Kidney epithelial cell (primary cell): Measurements from ENCODE around the gene AHSG. TPM values are rescaled to one million over a fixed set of nuclear protein-coding genes. Genes with fewer than 3 reads are reported as not detected.
"Not testable (repeated sequence)": the region's sequence is repeated elsewhere in the genome, so short reads cannot be mapped to it uniquely, and the experiment has no call there.

ENCODE experiments used
- DNase-seq: peaks from one replicate; pipeline ENCODE4 v3.0.0-alpha.2; 2010; ENCODE audit warnings: low read depth
- H3K27me3 ChIP-seq: 2 replicates; pipeline ENCODE4 v1.6.0; 2011; ENCODE audit warnings: low read length; ENCODE audit not compliant: control insufficient read depth, insufficient read depth
- H3K36me3 ChIP-seq: 2 replicates; pipeline ENCODE4 v1.5.1; 2011; ENCODE audit warnings: low read length; ENCODE audit not compliant: control insufficient read depth, insufficient read depth
- H3K4me3 ChIP-seq: 2 replicates; pipeline ENCODE4 v1.5.1; 2011; ENCODE audit warnings: low read depth, mild to moderate bottlenecking, control low read depth, low read length
- CTCF ChIP-seq: IDR thresholded peaks from 2 replicates; pipeline ENCODE4 v1.5.1; 2011; ENCODE audit warnings: mild to moderate bottlenecking, moderate library complexity, low read length, control low read depth, inconsistent platforms; ENCODE audit not compliant: insufficient read depth, poor library complexity, severe bottlenecking
- total RNA-seq: library from RNA; depleted of rRNA; stranded (reverse); fragments of >200 nt; gene quantifications from 2 replicates; pipeline ENCODE4 v1.2.3, GENCODE V29; 2015

The AHSG gene
- total RNA-seq, 1 donor from 2014 or later = not detected

- DNase-seq = no peak
- Histone ChIP-seq H3K27me3 (no peaks in the 10 kb centered on the region), H3K36me3 (no peaks in the 10 kb centered on the region), H3K4me3 (no peak overlapping the region)
- TF ChIP-seq CTCF = no peak
These were observed 15.1 kb downstream of the AHSG start for GRCh38 chr3:186627852-186628414.

DNA sequence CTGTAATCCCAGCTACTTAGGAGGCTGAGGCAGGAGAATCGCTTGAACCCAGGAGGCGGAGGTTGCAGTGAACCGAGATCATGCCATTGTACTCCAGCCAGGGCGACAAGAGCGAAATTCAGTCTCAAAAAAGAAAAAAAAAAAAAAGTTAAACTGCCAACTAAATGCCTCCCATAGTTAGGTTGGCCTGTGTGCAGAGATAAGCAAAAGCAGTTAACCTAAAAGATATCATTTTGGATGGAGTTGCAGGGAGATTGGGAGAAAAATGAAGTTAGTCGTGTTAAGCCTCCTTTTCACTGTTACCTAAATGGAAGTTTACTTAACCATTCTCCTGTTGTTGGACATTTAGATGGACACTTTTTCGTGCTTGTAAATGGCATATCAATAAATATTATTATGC lies 15.9 kb downstream of the AHSG start:
- no peaks in the 10 kb centered on the region for H3K27me3 ChIP-seq
- TF ChIP-seq CTCF = no peak
- DNase-seq = no peak
- no peaks in the 10 kb centered on the region for H3K36me3 ChIP-seq
- no peak overlapping the region for H3K4me3 ChIP-seq

DNA sequence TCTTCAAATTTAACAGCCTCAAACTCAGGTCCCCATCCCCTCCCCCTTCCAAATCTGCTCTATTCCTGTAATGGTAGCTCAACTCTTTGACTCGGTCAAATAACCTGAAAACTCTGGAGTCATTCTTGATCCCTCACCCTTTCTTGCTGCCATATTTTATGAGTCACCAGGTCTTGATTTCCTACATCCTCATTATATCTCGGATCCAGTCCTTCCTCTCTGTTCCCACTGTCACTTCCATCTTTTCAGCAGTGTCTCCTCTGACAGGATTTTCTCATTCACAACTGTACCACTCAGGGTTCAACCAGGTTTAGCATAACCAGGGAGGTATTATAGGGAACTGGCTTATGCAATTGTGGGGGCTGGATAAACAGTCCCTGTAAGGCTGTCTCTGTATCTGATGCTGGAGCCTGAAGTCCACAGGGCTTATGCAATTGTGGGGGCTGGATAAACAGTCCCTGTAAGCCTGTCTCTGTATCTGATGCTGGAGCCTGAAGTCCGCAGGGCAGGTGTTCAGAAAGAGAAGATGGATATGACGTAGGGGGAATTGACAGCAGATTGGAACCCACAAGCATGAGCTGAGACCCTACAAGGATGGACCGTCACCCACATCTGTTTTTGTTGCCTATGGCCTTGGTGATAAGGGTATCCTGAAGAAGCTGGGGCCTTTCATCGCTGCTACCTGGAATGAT lies 18.2 kb downstream of the AHSG start:
- Histone ChIP-seq H3K36me3 (no peaks in the 10 kb centered on the region), H3K27me3 (no peaks in the 10 kb centered on the region), H3K4me3 (no peak overlapping the region)
- TF ChIP-seq CTCF = no peak
- no peak for DNase-seq

DNA sequence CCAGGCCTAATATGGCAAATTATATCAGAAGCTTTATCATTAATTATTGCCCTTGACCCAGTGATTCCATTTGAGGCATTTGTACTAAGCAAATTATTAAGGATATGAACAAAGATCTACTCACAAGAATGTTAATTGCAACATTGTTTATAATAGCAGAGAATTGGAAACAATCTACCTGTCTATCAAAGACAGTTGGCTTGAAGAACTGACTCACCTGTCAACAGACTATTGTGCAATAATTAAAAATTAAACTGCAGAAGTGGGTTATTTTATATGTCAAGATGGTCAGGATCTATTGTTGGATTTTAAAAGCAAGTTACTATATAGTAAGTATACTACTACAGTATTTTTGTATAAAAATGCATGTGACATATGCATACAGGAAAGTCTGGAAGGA lies 20.6 kb downstream of the AHSG start:
- no peak overlapping the region for H3K4me3 ChIP-seq
- TF ChIP-seq CTCF = no peak
- H3K27me3 ChIP-seq = no peaks in the 10 kb centered on the region
- DNase-seq = no peak
- H3K36me3 ChIP-seq = no peaks in the 10 kb centered on the region

DNA sequence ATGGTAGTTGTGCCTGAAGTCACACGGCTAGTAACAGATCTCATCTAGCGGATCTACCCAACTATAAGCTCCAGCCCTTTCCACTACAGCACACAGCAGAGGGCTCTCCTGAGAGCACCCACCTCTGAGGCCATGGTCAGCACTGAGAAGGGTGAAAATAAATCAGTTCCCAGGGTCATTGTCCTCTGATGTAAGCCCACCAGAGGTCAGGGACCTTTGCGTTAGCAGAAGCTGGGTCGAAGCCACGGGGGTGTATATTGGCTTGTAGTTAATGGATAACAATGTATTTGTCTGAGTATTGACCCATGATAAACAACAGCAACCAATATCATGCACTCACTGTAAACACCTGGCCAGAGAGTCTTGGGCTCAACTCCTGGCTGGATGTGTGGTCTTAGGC lies 21.3 kb downstream of the AHSG start:
- H3K27me3 ChIP-seq, DNase-seq, H3K36me3 ChIP-seq, H3K4me3 ChIP-seq: not testable (repeated sequence)

DNA sequence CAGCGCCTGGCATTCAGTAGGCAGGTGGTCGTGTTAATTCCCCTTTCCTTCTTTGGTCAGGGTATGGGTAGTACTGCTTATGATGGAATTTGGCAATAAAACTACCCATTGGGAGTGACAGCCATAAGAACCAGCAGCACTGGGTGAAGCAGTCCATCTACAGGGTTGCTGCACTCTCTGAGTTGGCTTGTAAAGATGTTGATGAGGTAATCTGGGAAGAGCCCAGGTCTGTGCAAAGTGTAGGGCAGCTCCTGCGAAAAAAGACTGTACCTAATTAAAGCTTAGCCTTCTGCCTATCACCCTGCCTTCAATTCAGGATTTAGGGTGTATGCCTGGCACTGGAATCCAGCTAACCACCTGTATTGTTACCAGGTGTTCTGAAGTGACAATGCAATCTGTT lies 22.7 kb downstream of the AHSG start:
- TF ChIP-seq CTCF = no peak
- no peak for DNase-seq
- Histone ChIP-seq H3K36me3 (no peaks in the 10 kb centered on the region), H3K27me3 (no peaks in the 10 kb centered on the region), H3K4me3 (no peak overlapping the region)
